ENCODE data around the gene TFDP1. TPM values are rescaled to one million over a fixed set of nuclear protein-coding genes. Genes with fewer than 3 reads are reported as not detected.
A peak's percentile ranks its signal among the peaks of the same experiment; 100 is the strongest.

Gene TFDP1
- total RNA-seq: 40.0 TPM

- H3K27me3 ChIP-seq: no peaks in the 10 kb centered on the region
- H3K4me1 ChIP-seq: peaks cover 29% of the 10 kb centered on the region
- peak within 1 kb of the TSS; percentile 52 to 53 for H3K4me3 ChIP-seq
- peak; percentile 82 to 83 for DNase-seq (ENCODE audit: extremely low spot score in 2 of 2)
- H3K36me3 ChIP-seq: no peaks in the 10 kb centered on the region
- H3K27ac ChIP-seq: no peak within 1 kb of the TSS
- no peaks in the 10 kb centered on the region for H3K9me3 ChIP-seq
- no peak for TF ChIP-seq POLR2AphosphoS5 (IDR thresholded peaks at IDR 0.05; ENCODE audit: insufficient read depth in 1 of 2, low read depth in 1 of 2)
- intact Hi-C loops (cut with DNase I): no loop called here
Observed at GRCh38 chr13:113584205-113584869, at the start of gene TFDP1. TFDP1 (plus strand) TSS chr13:113584753; CDS start chr13:113585838, 1,085 bp downstream.

GRCh38 chr13:113535381-113535781 is 49.2 kb upstream of the TFDP1 start:
- H3K27ac ChIP-seq: no peak overlapping the region
- H3K36me3 ChIP-seq: peaks cover 0 to 16% of the 10 kb centered on the region in 2 donors
- DNase-seq (ENCODE audit: extremely low spot score in 2 of 2): no peak
- no peaks in the 10 kb centered on the region for H3K27me3 ChIP-seq
- no peak overlapping the region for H3K4me3 ChIP-seq
- TF ChIP-seq CTCF (IDR thresholded peaks at IDR 0.05) (no peak), POLR2A (IDR thresholded peaks at IDR 0.05) (no peak), POLR2AphosphoS5 (IDR thresholded peaks at IDR 0.05; ENCODE audit: insufficient read depth in 1 of 2, low read depth in 1 of 2) (no peak)
- H3K9me3 ChIP-seq: no peaks in the 10 kb centered on the region
- H3K4me1 ChIP-seq: no peaks in the 10 kb centered on the region
- intact Hi-C loops (cut with DNase I): no loop called here

GRCh38 chr13:113536461-113537110 is 48.0 kb upstream of the TFDP1 start:
- no peak for DNase-seq (ENCODE audit: extremely low spot score in 2 of 2)
- Histone ChIP-seq H3K36me3 (peaks cover 0 to 6% of the 10 kb centered on the region in 2 donors), H3K9me3 (no peaks in the 10 kb centered on the region), H3K4me1 (no peaks in the 10 kb centered on the region), H3K27me3 (no peaks in the 10 kb centered on the region), H3K4me3 (no peak overlapping the region), H3K27ac (no peak overlapping the region)
- intact Hi-C loops (cut with DNase I): no loop called here
- TF ChIP-seq POLR2A (IDR thresholded peaks at IDR 0.05) (no peak), CTCF (IDR thresholded peaks at IDR 0.05) (no peak), POLR2AphosphoS5 (IDR thresholded peaks at IDR 0.05; ENCODE audit: insufficient read depth in 1 of 2, low read depth in 1 of 2) (no peak)

- Histone ChIP-seq H3K27me3 (no peaks in the 10 kb centered on the region), H3K27ac (no peak overlapping the region), H3K36me3 (peaks cover 0 to under 1% of the 10 kb centered on the region in 2 donors), H3K4me3 (no peak overlapping the region), H3K4me1 (no peaks in the 10 kb centered on the region), H3K9me3 (no peaks in the 10 kb centered on the region)
- DNase-seq (ENCODE audit: extremely low spot score in 2 of 2): no peak
- intact Hi-C loops (cut with DNase I): no loop called here
- TF ChIP-seq CTCF (IDR thresholded peaks at IDR 0.05): no peak
- no peak for TF ChIP-seq POLR2A (IDR thresholded peaks at IDR 0.05)
- no peak for TF ChIP-seq POLR2AphosphoS5 (IDR thresholded peaks at IDR 0.05; ENCODE audit: insufficient read depth in 1 of 2, low read depth in 1 of 2)
Observed at GRCh38 chr13:113537205-113537604, 47.3 kb upstream of the TFDP1 start.

- Histone ChIP-seq H3K36me3 (no peaks in the 10 kb centered on the region), H3K27ac (no peak overlapping the region), H3K27me3 (no peaks in the 10 kb centered on the region), H3K4me1 (no peaks in the 10 kb centered on the region), H3K4me3 (no peak overlapping the region), H3K9me3 (no peaks in the 10 kb centered on the region)
- no peak for DNase-seq (ENCODE audit: extremely low spot score in 2 of 2)
- intact Hi-C loops (cut with DNase I): no loop called here
- no peak for TF ChIP-seq POLR2A (IDR thresholded peaks at IDR 0.05)
- TF ChIP-seq CTCF (IDR thresholded peaks at IDR 0.05): no peak
- TF ChIP-seq POLR2AphosphoS5 (IDR thresholded peaks at IDR 0.05; ENCODE audit: insufficient read depth in 1 of 2, low read depth in 1 of 2): no peak
Observed at GRCh38 chr13:113537909-113538688, 46.5 kb upstream of the TFDP1 start.

Measured in vagina (tissue), 2 donors.